Limb (tissue), 2 donors: ENCODE results near the gene FGFBP2.

Experiments
- DNase-seq, 2 donors: peaks; one replicate each; pipeline ENCODE4 v3.0.0-alpha.2; 2016; ENCODE audit errors: extremely low spot score in 2 of 2

FGFBP2 gene

GRCh38 chr4:15968551-15969300, 5.8 kb upstream of the FGFBP2 start:
- DNase-seq: no peak

- DNase-seq: no peak
Measured at GRCh38 chr4:15965325-15965724, 2.4 kb upstream of the FGFBP2 start.

- DNase-seq: no peak
Measured at GRCh38 chr4:15964159-15964558, 1.2 kb upstream of the FGFBP2 start.

DNA sequence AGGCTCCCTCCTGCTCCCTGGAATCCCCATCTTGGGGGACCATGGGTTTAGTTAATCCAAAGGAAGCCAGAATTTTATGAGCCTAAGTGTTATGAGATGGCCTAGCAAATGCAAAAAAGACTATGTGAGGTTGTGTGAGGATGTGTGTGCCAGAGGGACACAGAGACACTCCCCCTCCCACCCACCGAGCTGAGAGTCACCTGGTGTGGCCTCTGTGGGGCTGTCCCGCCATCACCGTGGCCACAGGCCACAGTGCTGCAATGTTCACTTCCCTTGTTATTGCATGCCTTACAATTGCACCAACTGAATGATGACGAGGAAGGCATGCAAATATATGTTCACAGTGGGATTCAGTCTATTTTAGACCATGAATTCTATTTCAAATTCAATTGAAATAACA, 601 bp upstream of the FGFBP2 start:
- DNase-seq: no peak

DNA sequence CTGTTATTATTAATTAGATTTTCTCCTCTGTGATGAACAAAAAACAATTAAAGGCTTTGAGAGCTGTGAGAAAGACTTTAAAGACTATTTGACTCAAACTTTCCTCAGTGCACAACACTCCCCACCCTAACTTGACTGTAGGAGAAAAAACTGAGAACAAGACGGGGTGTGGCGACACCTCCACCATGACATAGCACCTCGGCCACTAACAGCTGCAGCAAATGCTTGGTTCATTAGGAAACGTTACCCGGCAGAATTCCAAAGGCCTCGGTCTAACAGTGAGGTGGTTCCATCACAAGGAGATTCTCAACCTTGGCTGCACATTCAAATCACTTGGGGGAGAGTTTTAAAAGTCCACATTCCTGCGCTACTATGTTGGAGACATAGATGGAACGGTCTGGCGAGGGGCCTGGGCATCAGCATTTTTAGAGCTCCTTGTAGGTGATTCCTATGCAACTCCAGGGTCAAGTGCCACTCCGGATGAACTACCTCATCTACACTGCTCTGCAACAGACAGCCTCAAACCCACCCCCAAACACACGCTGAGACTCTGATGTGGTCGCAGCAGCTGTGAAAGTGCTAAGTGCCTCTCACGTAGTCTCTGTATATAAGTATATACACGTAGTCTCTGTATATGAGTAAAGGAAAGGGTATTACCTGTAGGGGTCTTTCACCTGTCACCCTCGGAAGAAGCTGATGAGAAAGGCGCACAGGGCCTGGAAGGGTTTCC, 1.0 kb downstream of the FGFBP2 start:
- no peak for DNase-seq

- DNase-seq: no peak
Measured at GRCh38 chr4:15958562-15958961, 4.4 kb downstream of the FGFBP2 start.

DNA sequence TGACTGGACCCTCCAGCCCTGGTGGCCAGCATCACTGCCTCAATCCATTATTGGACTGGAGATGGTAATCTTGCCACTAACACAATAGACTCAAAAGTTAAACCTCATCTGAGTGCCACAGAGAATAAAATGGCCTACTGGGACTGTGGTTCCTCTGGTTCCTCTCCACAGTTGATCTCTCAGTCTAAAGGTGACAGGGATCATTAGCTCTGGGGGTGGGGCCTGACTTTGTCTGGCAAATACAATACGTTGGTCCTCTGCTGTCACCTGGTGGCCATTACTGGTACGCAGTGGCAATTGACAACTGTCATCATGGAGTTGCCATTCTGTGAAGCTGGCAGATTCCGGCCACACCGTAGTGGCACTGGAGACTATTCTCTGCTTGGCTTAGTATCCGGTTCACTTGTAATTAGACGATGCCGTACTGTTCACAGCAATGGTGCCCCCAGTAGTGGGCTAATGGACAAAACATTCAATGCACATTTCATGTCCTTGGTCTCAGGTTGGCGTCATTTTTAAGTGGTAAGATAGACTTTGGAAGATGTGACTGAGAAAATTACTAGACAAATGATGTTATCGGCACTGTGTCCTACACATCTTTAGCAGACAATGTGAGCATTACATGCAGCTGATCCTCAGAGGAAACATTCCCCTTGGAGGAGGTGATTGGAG, 6.7 kb downstream of the FGFBP2 start:
- DNase-seq: peak in 1 of 2 donors; percentile 62

GRCh38 chr4:15955670-15956069, 7.3 kb downstream of the FGFBP2 start:
- no peak for DNase-seq

DNA sequence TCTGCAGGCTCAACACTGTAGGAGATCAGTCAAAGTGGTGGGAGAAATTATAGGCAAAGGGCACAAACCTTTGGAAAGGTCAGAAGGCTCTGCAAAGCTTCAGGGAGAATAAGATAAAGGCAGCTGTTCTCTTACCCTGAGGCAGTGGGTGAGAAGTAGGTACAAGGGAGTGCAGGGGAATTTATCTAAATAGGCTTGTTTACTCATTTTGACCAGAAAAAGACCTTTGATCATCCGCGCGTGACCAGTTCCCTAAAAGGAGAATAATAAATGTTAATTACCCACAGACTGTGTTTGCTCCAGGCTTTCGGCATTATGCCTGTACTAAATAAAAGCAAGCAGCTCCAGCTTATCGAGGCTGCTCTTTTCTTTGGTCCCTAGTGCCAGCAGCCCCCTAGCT, 9.3 kb downstream of the FGFBP2 start:
- no peak for DNase-seq

- DNase-seq: no peak
Measured at GRCh38 chr4:15951781-15952180, 11.2 kb downstream of the FGFBP2 start.

DNA sequence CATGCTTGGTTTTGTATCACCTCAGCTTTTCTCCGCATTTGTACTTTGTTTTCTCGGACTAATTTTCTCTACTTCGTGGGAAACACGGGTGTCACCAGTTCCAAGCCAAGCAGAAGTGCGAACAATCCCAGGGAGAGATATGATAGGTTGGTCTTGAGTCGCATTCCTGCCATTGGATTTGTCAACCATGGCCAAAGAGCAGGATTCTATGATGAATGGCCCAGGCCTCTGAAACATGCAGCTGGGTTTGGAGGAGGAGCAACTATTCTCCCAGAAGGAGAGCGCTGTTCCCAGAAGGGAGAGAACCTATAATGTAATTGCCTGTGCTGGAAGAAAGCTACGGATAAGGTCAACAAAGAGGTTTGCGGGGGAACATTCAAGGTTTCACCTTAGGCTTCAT, 14.1 kb downstream of the FGFBP2 start:
- no peak for DNase-seq

- DNase-seq: no peak
Measured at GRCh38 chr4:15947684-15948083, 15.3 kb downstream of the FGFBP2 start.

GRCh38 chr4:15945516-15945915, 17.5 kb downstream of the FGFBP2 start:
- DNase-seq: no peak

DNA sequence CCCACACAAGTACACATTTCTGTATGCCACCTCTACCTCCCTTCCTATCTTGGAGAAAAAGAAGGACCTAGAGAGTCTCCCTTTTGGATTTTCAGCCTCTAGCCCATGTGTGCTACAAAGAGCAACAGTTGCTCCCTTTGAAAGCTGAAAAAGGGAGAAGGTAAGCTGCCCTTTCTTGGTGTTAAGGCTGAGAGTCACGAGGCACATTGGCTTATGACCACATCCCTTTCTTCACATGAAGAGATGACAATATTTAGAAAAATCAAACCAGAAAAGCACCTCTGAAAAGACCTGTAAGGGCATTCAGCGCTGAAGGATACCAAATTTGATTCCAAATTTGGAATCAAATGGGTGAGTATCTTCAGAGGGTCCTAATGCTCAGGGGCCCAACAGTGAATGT, 18.1 kb downstream of the FGFBP2 start:
- DNase-seq: no peak

DNA sequence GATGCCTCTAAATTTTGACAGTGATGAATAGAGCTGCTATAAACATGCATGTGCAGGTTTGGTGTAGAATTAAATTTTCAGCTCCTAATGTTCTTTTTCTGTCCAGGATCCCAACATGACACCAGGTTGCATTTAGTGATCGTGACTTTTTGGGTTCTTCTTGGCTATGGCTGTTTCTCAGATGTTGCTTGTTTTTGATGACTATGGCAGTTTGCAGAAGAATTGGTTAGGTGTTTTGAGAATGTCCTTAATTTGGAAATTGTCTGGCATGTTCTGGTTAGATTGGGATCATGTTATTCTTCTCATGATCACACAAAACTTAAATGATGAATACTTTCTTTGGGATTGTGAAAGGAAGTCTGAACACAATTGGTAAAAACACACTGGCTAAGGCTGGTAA, 20.7 kb downstream of the FGFBP2 start:
- no peak for DNase-seq

- no peak for DNase-seq
Measured at GRCh38 chr4:15938640-15939039, 24.3 kb downstream of the FGFBP2 start, which contains the start of gene FGFBP1. Gene FGFBP1, minus strand, starts transcription at chr4:15938740. Its CDS starts 2,108 bp downstream, at chr4:15936632.

- DNase-seq: no peak
Measured at GRCh38 chr4:15938182-15938581, 24.8 kb downstream of the FGFBP2 start.

DNA sequence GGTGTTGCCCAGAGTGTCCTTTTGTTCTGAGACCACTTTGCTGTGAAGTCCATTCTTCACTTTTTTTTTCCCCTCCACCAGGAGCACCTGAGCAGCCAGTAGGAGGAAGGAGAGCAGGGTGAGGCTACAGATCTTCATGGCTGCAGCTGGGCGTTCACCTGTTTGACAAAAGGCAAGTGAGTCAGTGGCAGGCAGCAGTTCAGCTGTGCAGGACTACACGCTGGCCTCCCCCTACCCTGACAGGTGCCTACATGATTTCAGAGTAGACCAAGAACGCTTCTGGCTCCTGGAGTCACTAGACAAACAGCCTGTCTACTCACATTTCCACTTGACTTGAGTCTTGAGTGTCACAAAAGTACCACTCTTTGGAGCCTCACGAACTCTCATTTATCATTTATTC, 26.5 kb downstream of the FGFBP2 start:
- no peak for DNase-seq

DNA sequence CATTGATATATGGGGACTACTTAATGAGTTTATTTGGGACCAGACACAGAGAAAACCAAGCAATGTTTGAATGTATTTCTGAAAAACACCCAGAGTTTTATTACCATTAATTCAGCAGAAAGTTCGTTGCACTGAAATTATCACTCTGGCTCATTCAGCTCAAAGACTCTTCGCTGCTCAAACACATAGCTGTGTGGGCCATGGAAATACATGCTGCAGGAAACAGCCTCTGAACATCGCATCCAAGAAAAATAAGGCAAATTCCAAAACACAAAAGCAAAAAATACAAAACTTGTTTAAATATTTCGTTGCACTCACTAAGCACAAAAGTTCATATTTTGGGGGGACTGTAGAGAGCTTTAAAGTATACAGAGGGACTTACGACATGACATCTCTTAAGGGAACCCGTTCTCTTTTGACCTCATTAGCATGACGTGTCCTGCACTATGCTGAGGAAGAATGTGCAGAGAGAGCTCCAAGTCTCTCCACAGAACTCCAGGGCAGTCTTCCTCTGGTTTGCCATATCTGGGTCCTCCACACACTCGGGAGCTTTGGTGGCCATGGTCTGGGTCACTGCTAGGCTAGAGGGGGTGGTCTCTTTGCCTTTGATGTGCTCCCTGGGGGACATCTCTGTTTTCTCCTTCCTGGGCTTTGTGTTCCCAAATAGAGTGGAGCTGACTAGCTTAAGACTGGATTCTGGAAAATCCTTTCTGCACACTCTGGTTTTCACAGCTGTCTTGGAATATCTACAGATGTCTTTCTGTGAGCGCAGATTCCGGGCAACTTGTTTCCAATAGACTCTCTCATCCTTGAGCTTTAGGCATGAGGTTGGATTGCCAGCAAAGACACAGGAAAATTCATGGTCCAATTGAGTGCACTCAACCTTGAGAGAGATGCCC, 27.2 kb downstream of the FGFBP2 start:
- no peak for DNase-seq

DNA sequence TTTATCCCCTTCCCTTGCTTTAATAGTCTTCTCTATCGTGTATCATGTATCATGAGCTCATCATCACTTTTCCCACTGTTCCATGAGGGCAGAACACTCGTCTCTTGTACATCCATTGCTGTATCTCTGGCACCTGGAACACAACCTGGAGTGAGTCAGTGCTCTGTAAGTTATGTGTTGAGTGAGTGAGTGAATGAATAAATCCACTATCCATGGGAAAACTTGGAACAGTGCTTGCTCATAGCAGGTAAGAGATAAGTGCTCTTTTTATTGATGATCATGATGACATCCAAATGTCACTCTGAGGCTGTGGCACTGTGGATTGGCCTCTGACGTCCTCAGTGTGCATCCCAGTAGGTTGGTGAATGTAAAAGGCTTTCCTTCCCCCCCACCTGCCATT, 28.7 kb downstream of the FGFBP2 start:
- DNase-seq: no peak

DNA sequence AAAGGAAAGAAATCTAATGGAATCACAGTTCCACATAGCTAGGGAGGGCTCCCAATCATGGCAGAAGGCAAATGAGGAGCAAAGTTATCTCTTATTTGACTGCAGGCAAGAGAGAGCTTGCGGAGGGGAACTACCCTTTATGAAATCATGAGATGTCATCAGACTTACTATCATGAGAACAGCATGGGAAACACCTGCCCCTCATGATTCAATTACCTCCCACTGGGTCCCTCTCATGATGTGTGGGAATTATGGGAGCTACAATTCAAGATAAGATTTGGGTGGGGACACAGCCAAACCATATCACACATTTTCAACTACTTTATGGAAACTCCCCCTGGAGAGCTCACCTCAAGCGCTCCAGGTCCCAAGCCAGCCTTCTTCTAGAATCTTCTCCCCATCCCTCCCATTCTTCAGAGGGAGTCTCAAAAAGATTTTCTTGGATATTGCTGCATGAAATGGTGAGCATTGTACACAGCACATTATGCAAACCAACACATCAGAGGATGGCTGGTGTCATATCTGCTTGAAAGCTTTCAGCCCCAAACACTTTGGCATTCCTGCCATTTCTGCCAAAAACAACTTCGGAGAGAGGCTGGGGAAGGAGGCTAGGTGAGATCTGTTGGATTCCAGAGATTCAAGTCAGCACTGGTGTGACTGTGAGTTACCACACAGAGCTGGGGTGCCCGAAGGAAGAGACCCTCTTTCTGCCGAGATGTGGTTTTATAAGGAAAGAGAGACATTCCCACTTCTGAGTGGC, 31.3 kb downstream of the FGFBP2 start:
- DNase-seq: no peak
